ENCODE data around the gene SLC7A4. TPM values are rescaled to one million over a fixed set of nuclear protein-coding genes. Genes with fewer than 3 reads are reported as not detected.

Gene SLC7A4
- total RNA-seq, 3 donors from 2014 or later = 1.6 to 2.4 (median 2.0) TPM

- peak within 1 kb of the TSS; percentile 21 to 55 (median 45) for H3K4me3 ChIP-seq
- TF ChIP-seq CTCF (IDR thresholded peaks at IDR 0.05) (no peak), POLR2A (IDR thresholded peaks at IDR 0.05) (no peak), POLR2AphosphoS5 (IDR thresholded peaks at IDR 0.05) (no peak)
- intact Hi-C loops (cut with DNase I; ENCODE audit: low total_unique reads) = no loop called here
Observed at GRCh38 chr22:21045585-21046294, 13.4 kb upstream of the SLC7A4 start, which contains the start of gene LRRC74B. TSS of gene LRRC74B (plus strand) at chr22:21045946. CDS start at chr22:21045987, 41 bp downstream.

DNA sequence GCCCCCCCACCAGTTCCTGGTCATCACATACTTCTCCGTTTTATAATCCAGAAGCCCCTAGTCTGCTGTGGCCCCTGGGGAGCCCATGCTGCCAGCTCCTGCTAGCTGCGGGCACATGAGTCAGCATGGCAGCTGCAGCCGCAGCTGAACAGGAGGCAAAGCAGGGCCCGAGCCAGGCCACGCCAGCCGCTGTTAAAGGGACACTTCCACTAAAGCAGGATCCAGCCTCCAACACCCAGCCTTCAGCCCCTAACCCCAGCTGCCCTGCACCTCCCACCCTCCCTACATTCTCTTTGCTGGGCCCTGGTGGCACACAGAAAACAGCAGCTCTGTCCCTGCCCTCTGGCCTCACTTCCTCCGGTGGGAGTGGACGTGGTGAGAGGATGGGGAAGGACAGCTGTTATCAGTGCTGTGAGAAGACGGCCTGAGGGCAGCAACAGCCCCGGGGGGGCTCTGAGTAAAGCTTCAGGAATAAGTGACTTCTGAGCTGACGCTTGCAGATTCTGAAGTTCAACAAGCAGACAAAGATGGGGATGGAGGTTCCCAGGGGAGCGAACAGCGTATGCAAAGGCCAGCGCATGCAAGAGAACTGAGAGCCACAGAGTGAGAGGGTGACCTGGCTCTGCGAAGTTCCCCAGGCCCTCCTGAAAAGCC, 12.7 kb upstream of the SLC7A4 start:
- H3K4me3 ChIP-seq = peak overlapping the region; percentile 21 to 55 (median 45)
- no peaks in the 10 kb centered on the region for H3K9me3 ChIP-seq
- H3K27me3 ChIP-seq = no peaks in the 10 kb centered on the region
- TF ChIP-seq CTCF (IDR thresholded peaks at IDR 0.05) (no peak), POLR2A (IDR thresholded peaks at IDR 0.05) (no peak), POLR2AphosphoS5 (IDR thresholded peaks at IDR 0.05) (no peak)
- no peak for DNase-seq (ENCODE audit: low spot score in 2 of 2)
- intact Hi-C loops (cut with DNase I; ENCODE audit: low total_unique reads) = no loop called here
- H3K36me3 ChIP-seq = no peaks in the 10 kb centered on the region
- H3K27ac ChIP-seq = no peak overlapping the region
- no peaks in the 10 kb centered on the region for H3K4me1 ChIP-seq

More at GRCh38 chr22:21045585-21046294, 13.4 kb upstream of the SLC7A4 start, which contains the start of gene LRRC74B:
- Histone ChIP-seq H3K9me3 (no peaks in the 10 kb centered on the region), H3K27me3 (no peaks in the 10 kb centered on the region), H3K27ac (no peak within 1 kb of the TSS), H3K4me1 (no peaks in the 10 kb centered on the region), H3K36me3 (no peaks in the 10 kb centered on the region)
- peak; percentile 82 to 91 for DNase-seq (ENCODE audit: low spot score in 2 of 2)

DNA sequence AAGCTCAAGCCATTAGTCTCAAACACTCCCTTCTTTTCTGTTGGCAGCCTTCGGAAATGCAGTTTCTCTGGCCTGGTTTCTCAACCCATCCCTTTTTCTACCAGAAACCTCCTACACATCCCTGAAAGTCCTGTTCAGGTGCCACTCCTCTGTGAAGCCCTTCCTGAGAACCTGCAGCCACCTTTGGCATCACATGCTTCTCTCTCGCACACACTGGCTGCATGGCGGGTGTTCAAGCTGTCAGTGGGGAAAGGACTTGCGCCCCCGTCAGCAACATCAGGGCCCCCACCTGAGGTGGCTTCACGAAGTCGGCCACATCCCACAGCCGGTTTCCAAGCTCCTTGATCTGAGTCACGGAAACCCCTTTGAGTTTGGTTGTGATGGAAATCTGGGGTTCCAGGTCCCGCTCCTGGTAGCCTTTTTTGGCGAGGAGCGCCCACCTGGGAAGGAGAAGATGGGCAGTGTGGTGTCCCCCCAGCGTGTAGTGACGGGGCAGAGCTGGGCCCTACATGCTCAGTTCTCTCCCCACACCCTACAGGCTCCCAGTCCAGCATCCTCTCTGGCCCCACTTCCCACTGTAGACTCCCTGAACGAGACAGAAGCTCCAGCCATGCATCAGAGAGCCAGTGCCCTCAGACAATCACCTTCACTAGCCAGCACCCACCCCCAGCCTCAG, 11.6 kb upstream of the SLC7A4 start:
- H3K27me3 ChIP-seq = no peaks in the 10 kb centered on the region
- TF ChIP-seq POLR2AphosphoS5 (IDR thresholded peaks at IDR 0.05) (no peak), CTCF (IDR thresholded peaks at IDR 0.05) (no peak), POLR2A (IDR thresholded peaks at IDR 0.05) (no peak)
- no peak for DNase-seq (ENCODE audit: low spot score in 2 of 2)
- no peak overlapping the region for H3K27ac ChIP-seq
- H3K36me3 ChIP-seq = no peaks in the 10 kb centered on the region
- H3K4me3 ChIP-seq = no peak overlapping the region
- H3K4me1 ChIP-seq = no peaks in the 10 kb centered on the region
- no peaks in the 10 kb centered on the region for H3K9me3 ChIP-seq
- intact Hi-C loops (cut with DNase I; ENCODE audit: low total_unique reads) = no loop called here

GRCh38 chr22:21042978-21043859, 10.9 kb upstream of the SLC7A4 start:
- intact Hi-C loops (cut with DNase I; ENCODE audit: low total_unique reads) = no loop called here
- H3K4me1 ChIP-seq = no peaks in the 10 kb centered on the region
- DNase-seq (ENCODE audit: low spot score in 2 of 2) = no peak
- TF ChIP-seq POLR2AphosphoS5 (IDR thresholded peaks at IDR 0.05) (no peak), CTCF (IDR thresholded peaks at IDR 0.05) (no peak), POLR2A (IDR thresholded peaks at IDR 0.05) (no peak)
- H3K9me3 ChIP-seq = no peaks in the 10 kb centered on the region
- no peak overlapping the region for H3K4me3 ChIP-seq
- H3K27ac ChIP-seq = no peak overlapping the region
- H3K36me3 ChIP-seq = no peaks in the 10 kb centered on the region
- H3K27me3 ChIP-seq = no peaks in the 10 kb centered on the region
